Measurements from ENCODE around the gene OLA1.

DNA sequence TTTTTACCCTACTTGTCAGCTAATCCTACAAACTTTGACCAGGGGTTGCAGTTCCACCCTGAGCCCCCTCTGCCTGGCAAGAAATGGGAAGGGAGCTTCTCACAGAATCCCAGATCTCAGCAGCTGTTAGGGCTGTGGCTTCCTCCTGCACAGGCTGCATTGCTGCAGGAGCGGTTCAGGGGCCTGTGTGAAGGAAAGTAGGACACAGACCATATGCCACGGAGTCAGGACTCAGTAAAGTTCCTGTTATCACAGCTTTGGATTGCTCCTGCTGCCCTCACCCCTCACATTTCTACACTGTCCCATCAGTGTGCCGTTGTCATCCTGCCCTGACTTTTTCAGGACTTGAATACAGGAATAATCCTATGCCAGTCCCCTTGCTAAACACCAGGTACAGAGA lies 220.4 kb downstream of the OLA1 start:
- no peak for TF ChIP-seq GATA2 (IDR thresholded peaks at IDR 0.05; ENCODE audit: low read depth, low read length)
- no peak for TF ChIP-seq GATA3 (IDR thresholded peaks at IDR 0.05; ENCODE audit: low read depth, low read length)
